K562 (cell line): ENCODE data around the gene P3H4. TPM values are rescaled to one million over a fixed set of nuclear protein-coding genes. Genes with fewer than 3 reads are reported as not detected.

Experiments used
- ATAC-seq: fragments of 200-7000 bp; cut with Tn5 transposase; 3 replicates; pipeline ENCODE4 v1.9.1; 2020; ENCODE audit warnings: moderate library complexity
- BruUV-seq: library from RNA; stranded (reverse); fragments of 400-500 nt; replicated peaks from 2 replicates; lab custom pipeline; 2021; lab: Mats Ljungman, UMichigan
- CTCF ChIA-PET: fragments of 300-600 bp; formaldehyde crosslinking; extraction: SDS; loops from one replicate; lab custom pipeline; 2021; ENCODE audit warnings: low intra/inter-chr PET ratio; lab: Yijun Ruan, JAX
- POLR2A ChIA-PET: fragments of 300-600, 350-650 bp; sonication (Branson Sonifier 250); formaldehyde crosslinking; extraction: SDS; loops from one replicate; lab custom pipeline; 2021; ENCODE audit warnings: antibody characterized with exemption, inconsistent platforms; lab: Yijun Ruan, JAX
- DNase-seq, 4 experiments: peaks; one replicate each; pipeline versions ENCODE4 v3.0.0 to v3.0.0-alpha.2; 2011 to 2018; ENCODE audit warnings: low spot score in 3 of 4, mixed read lengths in 3 of 4; ENCODE audit errors: extremely low read depth in 1 of 4
- FAIRE-seq: peaks from 2 replicates; lab custom pipeline; 2011; peaks lifted over from hg19 to GRCh38; lab: Jason Lieb, UNC
- H2AFZ ChIP-seq: 2 replicates; pipeline ENCODE4 v1.6.0; 2011; ENCODE audit warnings: low read depth, low read length, control low read depth, inconsistent platforms
- H3K27ac ChIP-seq: fragments of 200-600 bp; 3 replicates; pipeline ENCODE4 v1.8.0; 2011; ENCODE audit warnings: low read depth, mild to moderate bottlenecking, control low read depth, inconsistent platforms, low read length, moderate library complexity, mixed read lengths; ENCODE audit errors: extremely low read depth
- H3K27me3 ChIP-seq, 2 experiments: fragments of 300-600 bp in 1 of 2; 2 replicates in 1 of 2; 3 replicates in 1 of 2; pipeline versions ENCODE4 v1.6.0 to v1.8.0; 2011; ENCODE audit warnings: inconsistent platforms in 2 of 2, low read length in 2 of 2, mild to moderate bottlenecking in 1 of 2, mixed read lengths in 1 of 2, moderate library complexity in 1 of 2; ENCODE audit not compliant: control insufficient read depth in 2 of 2, insufficient read depth in 2 of 2
- H3K36me3 ChIP-seq: fragments of 300-600 bp; 3 replicates; pipeline ENCODE4 v1.8.0; 2011; ENCODE audit warnings: mild to moderate bottlenecking, low read length, inconsistent platforms; ENCODE audit not compliant: control insufficient read depth, insufficient read depth
- H3K4me1 ChIP-seq, 2 experiments: fragments of 200-600 bp in 1 of 2; replicated peaks in 1 of 2; 2 replicates in 1 of 2; 3 replicates in 1 of 2; pipeline versions ENCODE4 v1.5.1 to v1.8.0; 2011; ENCODE audit warnings: inconsistent platforms in 2 of 2, low read length in 2 of 2, mild to moderate bottlenecking in 1 of 2, mixed read lengths in 1 of 2, moderate library complexity in 1 of 2; ENCODE audit not compliant: control insufficient read depth in 2 of 2, insufficient read depth in 2 of 2
- H3K4me2 ChIP-seq: 2 replicates; pipeline ENCODE4 v1.6.1; 2011; ENCODE audit warnings: low read length, control low read depth, inconsistent platforms, mixed read lengths; ENCODE audit not compliant: insufficient read depth
- H3K4me3 ChIP-seq: fragments of 200-600 bp; sonication (generic), shearing (Covaris generic); 2 replicates; pipeline ENCODE4 v1.5.1; 2016; ENCODE audit warnings: control low read depth, inconsistent platforms
- H3K79me2 ChIP-seq: fragments of 200-600 bp; 3 replicates; pipeline ENCODE4 v1.8.0; 2011; ENCODE audit warnings: low read length, inconsistent platforms; ENCODE audit not compliant: control insufficient read depth, insufficient read depth
- H3K9ac ChIP-seq, 2 experiments: 2 replicates each; pipeline versions ENCODE4 v1.6.0 to v1.6.1; 2011; ENCODE audit warnings: low read depth in 2 of 2, low read length in 2 of 2, control low read depth in 1 of 2, inconsistent platforms in 1 of 2, mild to moderate bottlenecking in 1 of 2, mixed read lengths in 1 of 2; ENCODE audit not compliant: insufficient read depth in 1 of 2
- H3K9me1 ChIP-seq: one replicate; pipeline ENCODE4 v1.6.0; 2011; ENCODE audit warnings: inconsistent platforms, mild to moderate bottlenecking, low read length, moderate library complexity; ENCODE audit not compliant: control insufficient read depth, insufficient read depth
- H3K9me3 ChIP-seq: replicated peaks from 2 replicates; pipeline ENCODE4 v1.5.1; 2011; ENCODE audit warnings: low read depth, low read length, inconsistent platforms; ENCODE audit not compliant: control insufficient read depth, insufficient read depth
- H4K20me1 ChIP-seq: replicated peaks from 2 replicates; pipeline ENCODE4 v1.6.1; 2011; ENCODE audit warnings: low read length, inconsistent platforms, mixed read lengths; ENCODE audit not compliant: control insufficient read depth, insufficient read depth
- BCOR ChIP-seq: fragments of 450-650 bp; IDR thresholded peaks from 2 replicates; pipeline ENCODE4 v1.6.1; 2016
- BRD9 ChIP-seq: fragments of 450-650 bp; IDR thresholded peaks from 2 replicates; pipeline ENCODE4 v1.6.1; 2018; ENCODE audit warnings: low read depth; ENCODE audit not compliant: partially characterized antibody
- EGR1 ChIP-seq: fragments of 450-650 bp; conservative IDR thresholded peaks from 2 replicates; pipeline ENCODE4 v1.6.1; 2017; ENCODE audit warnings: mild to moderate bottlenecking
- HDAC6 ChIP-seq: IDR thresholded peaks from 2 replicates; pipeline ENCODE4 v1.6.1; 2012; ENCODE audit warnings: low read depth, mild to moderate bottlenecking, control low read depth, inconsistent platforms, low read length, moderate library complexity
- IFI16 ChIP-seq: fragments of 250-450 bp; sonication (Bioruptor Pico); IDR thresholded peaks from 2 replicates; pipeline ENCODE4 v2.1.2; 2022; ENCODE audit warnings: mild to moderate bottlenecking, inconsistent platforms
- MYC ChIP-seq, 2 experiments: fragments of 250-450 bp in 1 of 2; sonication (Bioruptor Pico) in 1 of 2; IDR thresholded peaks; 2 replicates each; pipeline versions ENCODE4 v1.5.1 to v1.6.1; 2012 to 2021; ENCODE audit warnings: low read depth in 2 of 2, borderline replicate concordance in 1 of 2, improper control_type of control experiment in 1 of 2, low read length in 1 of 2, mild to moderate bottlenecking in 1 of 2, moderate library complexity in 1 of 2
- NFE2 ChIP-seq: IDR thresholded peaks from 2 replicates; pipeline ENCODE4 v1.6.1; 2014; ENCODE audit warnings: antibody characterized with exemption, low read depth
- NFE2L1 ChIP-seq: fragments of 450-650 bp; IDR thresholded peaks from 2 replicates; pipeline ENCODE4 v1.6.1; 2016; ENCODE audit warnings: missing genetic modification characterization, low read depth, mild to moderate bottlenecking, missing compliant biosample characterization, moderate library complexity, borderline replicate concordance
- SETDB1 ChIP-seq: IDR thresholded peaks from one replicate; pipeline ENCODE4 v1.6.1; 2012; ENCODE audit warnings: low read length, control low read depth, inconsistent platforms
- SMARCA4 ChIP-seq: fragments of 450-650 bp; IDR thresholded peaks from 2 replicates; pipeline ENCODE4 v1.6.1; 2016
- TEAD1 ChIP-seq, 2 experiments: fragments of 450-650 bp in 1 of 2; sonication (generic) in 1 of 2; formaldehyde crosslinking; IDR thresholded peaks; 2 replicates each; pipeline versions ENCODE4 v1.4.0 to v1.8.0; 2020 to 2022; ENCODE audit warnings: mild to moderate bottlenecking in 2 of 2, missing genetic modification reagents in 1 of 2
- ZBTB1 ChIP-seq: sonication (generic); formaldehyde crosslinking; IDR thresholded peaks from 2 replicates; pipeline ENCODE4 v1.8.1; 2023; ENCODE audit warnings: missing genetic modification reagents, low read depth, mild to moderate bottlenecking, borderline replicate concordance
- ZNF143 ChIP-seq: sonication (generic); formaldehyde crosslinking; IDR thresholded peaks from 2 replicates; pipeline ENCODE4 v1.9.0; 2022; ENCODE audit warnings: mild to moderate bottlenecking, missing genetic modification reagents
- ZNF232 ChIP-seq: sonication (generic); formaldehyde crosslinking; IDR thresholded peaks from 2 replicates; pipeline ENCODE4 v1.8.0; 2022; ENCODE audit warnings: mild to moderate bottlenecking, missing genetic modification reagents
- ZNF347 ChIP-seq: fragments of 450-650 bp; formaldehyde crosslinking; IDR thresholded peaks from 2 replicates; pipeline ENCODE4 v1.4.0; 2020; ENCODE audit warnings: low read depth, mild to moderate bottlenecking, moderate library complexity
- ZNF551 ChIP-seq: fragments of 250-450 bp; sonication (Bioruptor Pico); IDR thresholded peaks from 2 replicates; pipeline ENCODE4 v1.5.0; 2021; ENCODE audit warnings: mild to moderate bottlenecking, moderate library complexity
- WGBS: fragments of 100-300 bp; shearing (Covaris generic); methylation state at CpG from one replicate; pipeline ENCODE4 v1.1.6; 2016; ENCODE audit warnings: low coverage, mixed read lengths; ENCODE audit not compliant: insufficient coverage; ENCODE audit errors: missing lambda C conversion rate; 5-methylcytosine and 5-hydroxymethylcytosine counted together
- in situ Hi-C: fragments of 300-500 bp; cut with MboI; formaldehyde crosslinking; loops from 4 replicates; pipeline ENCODE4 v1.15.0; 2018; ENCODE audit warnings: inconsistent platforms, mixed read lengths
- intact Hi-C: fragments of 100-400 bp; cut with micrococcal nuclease; formaldehyde crosslinking; loops from 2 replicates; pipeline ENCODE4 v1.14.2; 2022
- polyA plus RNA-seq, 8 experiments: library from polyadenylated mRNA; depleted of rRNA in 4 of 8; stranded (reverse) in 5 of 8; unstranded in 3 of 8; fragments of >200 nt; fragmentation: Nextera tagmentation in 2 of 8; fragmentation: Illumina TruSeq in 1 of 8; extraction: Ambion mirVana in 2 of 8; extraction: Trizol in 1 of 8; gene quantifications; 2 replicates each; pipeline versions ENCODE4 v1.2.1 to v1.2.3, GENCODE V29; 2011 to 2014; ENCODE audit warnings: inconsistent platforms in 1 of 8, missing spikeins in 1 of 8
- total RNA-seq, 7 experiments: library from RNA; depleted of rRNA in 6 of 7; stranded (reverse); fragments of >200 nt in 6 of 7; fragmentation: Illumina TruSeq in 2 of 7; extraction: Trizol in 2 of 7; gene quantifications; 2 replicates each; pipeline versions ENCODE4 v1.2.1 to v1.2.3, GENCODE V29; 2011 to 2021; ENCODE audit warnings: low replicate concordance in 1 of 7
- TF ChIP-seq, protein P1 (sequence below): fragments of 250-450 bp; sonication (Bioruptor Pico); IDR thresholded peaks from 2 replicates; pipeline ENCODE4 v1.8.0; 2022; ENCODE audit warnings: moderate library complexity, mild to moderate bottlenecking, inconsistent platforms
- TF ChIP-seq, protein P2 (sequence below): sonication (generic); formaldehyde crosslinking; IDR thresholded peaks from 2 replicates; pipeline ENCODE4 v1.8.1; 2022; ENCODE audit warnings: missing genetic modification reagents
- TF ChIP-seq, protein P3 (sequence below): fragments of 250-450 bp; sonication (Bioruptor Pico); IDR thresholded peaks from 2 replicates; pipeline ENCODE4 v1.4.0; 2020; ENCODE audit warnings: borderline replicate concordance

The P3H4 gene
- total and polyA plus RNA-seq, 9 of the 15 experiments (the other 6 are each of a cell fraction or from before 2014, with no cell fraction given): 0.10 to 3.7 (median 1.0) TPM

DNA sequence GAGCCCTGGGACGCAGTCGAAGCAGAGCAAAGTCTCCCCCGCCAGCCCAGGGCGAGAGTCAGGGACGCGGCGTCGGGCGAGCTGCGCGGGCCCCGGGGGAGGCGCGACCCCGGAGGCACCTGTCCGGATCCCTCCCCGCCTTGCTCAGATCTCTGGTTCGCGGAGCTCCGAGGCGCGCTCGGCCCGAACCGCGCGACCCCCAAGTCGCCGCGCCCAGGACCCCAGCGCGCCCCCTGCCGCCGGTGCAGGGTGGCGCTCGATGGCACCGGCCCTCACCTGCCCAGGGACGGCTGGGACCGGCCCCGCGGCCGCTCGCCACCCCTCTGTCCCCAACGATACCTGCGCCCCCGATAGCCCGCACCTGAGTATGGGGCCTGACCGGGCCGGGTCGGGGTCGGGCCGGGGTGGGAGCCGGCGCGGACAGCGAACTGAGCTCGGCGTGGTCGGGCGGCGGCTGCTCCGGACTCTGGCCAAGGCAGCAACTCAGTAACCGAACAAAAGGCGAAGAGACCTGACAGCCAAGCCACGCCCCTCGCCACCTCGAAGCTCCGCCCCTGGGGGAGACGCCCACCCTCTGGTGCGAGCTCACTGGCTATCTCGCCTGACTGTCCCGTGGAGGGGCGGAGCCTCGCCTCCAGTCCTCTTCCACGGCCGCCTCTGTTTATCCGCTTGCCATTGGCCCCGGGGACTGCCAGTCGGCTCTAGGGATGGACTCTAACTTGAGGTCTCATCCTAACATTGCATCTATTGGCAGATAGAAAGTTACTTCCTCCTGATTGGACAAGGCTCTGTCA, 25.3 kb downstream of the P3H4 start, which contains the start of gene JUP:
TSS of gene JUP (minus strand) at position 485 of the 794 bp plus-strand sequence. CDS start 14,857 bp downstream, outside the sequence.
- peak; percentile 93 for ATAC-seq
- POLR2A ChIA-PET: interaction anchor here (0.6 to 3.7 kb wide), 26 partner anchors 8 to 566 kb away, joined by 3 to 30 read pairs (median 4); partner anchors contain the start of genes ACLY, KLHL11, ODAD4 and P3H4
- WGBS: 1% methylated on average over 64 of the region's 79 CpGs
- FAIRE-seq: peak; percentile 100
- Histone ChIP-seq H3K4me2 (peak within 1 kb of the TSS; percentile 97), H3K9me3 (no peaks in the 10 kb centered on the region), H3K9me1 (peaks cover 7% of the 10 kb centered on the region), H4K20me1 (peaks cover 9% of the 10 kb centered on the region), H3K36me3 (peaks cover 15% of the 10 kb centered on the region; the same call in 1 of the 3 replicates), H3K9ac (peak within 1 kb of the TSS; percentile 80 to 96), H2AFZ (peak within 1 kb of the TSS; percentile 78), H3K4me1 (peaks cover 31 to 45% of the 10 kb centered on the region in 2 experiments), H3K4me3 (peak within 1 kb of the TSS; percentile 59), H3K27me3 (no peaks in the 10 kb centered on the region), H3K79me2 (peaks cover 48% of the 10 kb centered on the region), H3K27ac (peak within 1 kb of the TSS; percentile 89)
- in situ Hi-C loops: no loop called here
- intact Hi-C loops: loop anchor here (2.0 kb wide), 1 partner anchor 78 kb away; the partner anchor contains the start of gene KLHL11
- CTCF ChIA-PET: interaction anchor here (0.7 kb wide), 1 partner anchor 15 kb away, joined by 4 read pairs; no protein-coding TSS in a partner anchor
- DNase-seq: peak; percentile 98 to 99 (median 98)
- BruUV-seq: no TSS peak
- TF ChIP-seq ZNF232 (CRISPR knock-in tag) (no peak), BCOR (no peak), SMARCA4 (no peak), SETDB1 (no peak), ZNF347 (CRISPR knock-in tag) (no peak), MYC (IDR thresholded peaks at IDR 0.05; ENCODE audit: low read depth, low read length) (no peak; the same call in 1 of the 2 replicates), MYC (CRISPR knock-in tag; IDR thresholded peaks at IDR 0.05; ENCODE audit: borderline replicate concordance, low read depth) (no peak), NFE2L1 (tag) (no peak), IFI16 (CRISPR knock-in tag) (no peak), HDAC6 (no peak), EGR1 (peak; percentile 61), ZBTB1 (CRISPR knock-in tag) (no peak), TEAD1 (CRISPR knock-in tag; IDR thresholded peaks at IDR 0.05) (peak in 1 of 2 experiments; percentile 27; a peak in 1 of 4 replicates), ZNF143 (0 out of 2 replicates have a peak, but pooled peaks have one; percentile 36), NFE2 (no peak), BRD9 (peak; percentile 10), ZNF551 (CRISPR knock-in tag) (no peak)
- TF ChIP-seq, protein P1, sequence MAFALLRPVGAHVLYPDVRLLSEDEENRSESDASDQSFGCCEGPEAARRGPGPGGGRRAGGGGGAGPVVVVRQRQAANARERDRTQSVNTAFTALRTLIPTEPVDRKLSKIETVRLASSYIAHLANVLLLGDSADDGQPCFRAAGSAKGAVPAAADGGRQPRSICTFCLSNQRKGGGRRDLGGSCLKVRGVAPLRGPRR (CRISPR knock-in tag): no peak
- TF ChIP-seq, protein P2, sequence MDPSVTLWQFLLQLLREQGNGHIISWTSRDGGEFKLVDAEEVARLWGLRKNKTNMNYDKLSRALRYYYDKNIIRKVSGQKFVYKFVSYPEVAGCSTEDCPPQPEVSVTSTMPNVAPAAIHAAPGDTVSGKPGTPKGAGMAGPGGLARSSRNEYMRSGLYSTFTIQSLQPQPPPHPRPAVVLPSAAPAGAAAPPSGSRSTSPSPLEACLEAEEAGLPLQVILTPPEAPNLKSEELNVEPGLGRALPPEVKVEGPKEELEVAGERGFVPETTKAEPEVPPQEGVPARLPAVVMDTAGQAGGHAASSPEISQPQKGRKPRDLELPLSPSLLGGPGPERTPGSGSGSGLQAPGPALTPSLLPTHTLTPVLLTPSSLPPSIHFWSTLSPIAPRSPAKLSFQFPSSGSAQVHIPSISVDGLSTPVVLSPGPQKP: no peak
- TF ChIP-seq, protein P3, sequence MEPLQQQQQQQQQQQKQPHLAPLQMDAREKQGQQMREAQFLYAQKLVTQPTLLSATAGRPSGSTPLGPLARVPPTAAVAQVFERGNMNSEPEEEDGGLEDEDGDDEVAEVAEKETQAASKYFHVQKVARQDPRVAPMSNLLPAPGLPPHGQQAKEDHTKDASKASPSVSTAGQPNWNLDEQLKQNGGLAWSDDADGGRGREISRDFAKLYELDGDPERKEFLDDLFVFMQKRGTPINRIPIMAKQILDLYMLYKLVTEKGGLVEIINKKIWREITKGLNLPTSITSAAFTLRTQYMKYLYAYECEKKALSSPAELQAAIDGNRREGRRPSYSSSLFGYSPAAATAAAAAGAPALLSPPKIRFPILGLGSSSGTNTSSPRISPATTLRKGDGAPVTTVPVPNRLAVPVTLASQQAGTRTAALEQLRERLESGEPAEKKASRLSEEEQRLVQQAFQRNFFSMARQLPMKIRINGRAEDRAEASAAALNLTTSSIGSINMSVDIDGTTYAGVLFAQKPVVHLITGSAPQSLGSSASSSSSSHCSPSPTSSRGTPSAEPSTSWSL: no peak
